Ectodermal cell (in vitro differentiated cells): ENCODE data around the gene ZBTB7B.
A peak's percentile ranks its signal among the peaks of the same experiment; 100 is the strongest.

Source experiments
- H3K27ac ChIP-seq: 2 replicates; pipeline ENCODE4 v1.7.0; 2013; ENCODE audit warnings: mild to moderate bottlenecking, low read depth, low read length; ENCODE audit not compliant: insufficient read depth, poor library complexity, severe bottlenecking
- H3K27me3 ChIP-seq: 2 replicates; pipeline ENCODE4 v1.7.0; 2013; ENCODE audit warnings: mild to moderate bottlenecking, low read length; ENCODE audit not compliant: insufficient read depth, control insufficient read depth, poor library complexity, severe bottlenecking
- H3K36me3 ChIP-seq: one replicate; pipeline ENCODE4 v1.7.0; 2013; ENCODE audit warnings: low read length; ENCODE audit not compliant: control insufficient read depth, insufficient read depth
- H3K4me1 ChIP-seq: one replicate; pipeline ENCODE4 v1.7.0; 2013; ENCODE audit warnings: low read length; ENCODE audit not compliant: control insufficient read depth, insufficient read depth
- H3K4me3 ChIP-seq: 2 replicates; pipeline ENCODE4 v1.7.0; 2013; ENCODE audit warnings: low read depth, low read length, control low read depth; ENCODE audit not compliant: insufficient read depth
- H3K9me3 ChIP-seq: 2 replicates; pipeline ENCODE4 v1.7.0; 2013; ENCODE audit warnings: mild to moderate bottlenecking, low read length, moderate library complexity; ENCODE audit not compliant: control insufficient read depth
- WGBS, 2 experiments: methylation state at CpG; one replicate each; pipeline ENCODE4 v1.1.7; 2013; ENCODE audit warnings: missing lambda C conversion rate in 2 of 2; 5-methylcytosine and 5-hydroxymethylcytosine counted together

The ZBTB7B gene

DNA sequence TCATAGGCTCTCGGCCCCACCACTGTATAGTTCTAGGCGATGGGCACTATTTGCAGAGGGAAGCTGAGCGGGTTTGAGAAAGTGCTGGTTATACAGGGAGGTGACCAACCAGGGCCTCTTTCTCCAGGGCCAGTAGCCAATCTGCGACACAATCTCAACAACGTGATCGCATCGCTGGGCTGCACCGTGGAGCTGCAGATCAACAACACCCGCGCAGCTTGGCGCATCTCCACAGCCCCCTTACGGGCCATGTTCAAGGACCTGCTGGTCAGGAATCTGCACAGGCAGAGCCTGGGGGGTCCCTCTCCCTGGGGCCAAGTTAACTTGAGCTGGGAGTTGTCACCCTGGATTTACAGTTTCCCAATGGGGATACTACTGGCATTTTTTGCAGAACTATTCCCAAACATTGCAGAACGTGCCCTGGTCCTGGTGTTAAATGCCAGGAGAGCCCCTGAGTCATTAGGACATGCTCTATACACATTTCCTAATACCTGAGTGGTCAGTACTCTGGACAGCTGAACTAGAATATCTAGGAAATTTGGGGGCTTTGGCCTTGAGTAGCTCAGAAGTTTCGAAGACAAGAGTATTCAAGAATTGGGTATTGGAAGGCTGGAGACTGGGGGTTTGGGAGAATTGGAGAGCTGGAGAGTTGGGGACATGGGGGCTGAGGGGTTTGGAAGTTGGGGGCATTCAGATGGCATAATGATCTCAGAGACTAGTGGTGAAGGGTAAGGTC lies 37.9 kb downstream of the ZBTB7B start:
- Histone ChIP-seq H3K4me3 (no peak overlapping the region), H3K9me3 (no peaks in the 10 kb centered on the region), H3K27me3 (no peaks in the 10 kb centered on the region), H3K36me3 (no peaks in the 10 kb centered on the region), H3K27ac (no peak overlapping the region), H3K4me1 (peaks cover 9% of the 10 kb centered on the region)
- 94 to 95% methylated on average over 14 of the region's 14 CpGs for WGBS, 2 experiments

DNA sequence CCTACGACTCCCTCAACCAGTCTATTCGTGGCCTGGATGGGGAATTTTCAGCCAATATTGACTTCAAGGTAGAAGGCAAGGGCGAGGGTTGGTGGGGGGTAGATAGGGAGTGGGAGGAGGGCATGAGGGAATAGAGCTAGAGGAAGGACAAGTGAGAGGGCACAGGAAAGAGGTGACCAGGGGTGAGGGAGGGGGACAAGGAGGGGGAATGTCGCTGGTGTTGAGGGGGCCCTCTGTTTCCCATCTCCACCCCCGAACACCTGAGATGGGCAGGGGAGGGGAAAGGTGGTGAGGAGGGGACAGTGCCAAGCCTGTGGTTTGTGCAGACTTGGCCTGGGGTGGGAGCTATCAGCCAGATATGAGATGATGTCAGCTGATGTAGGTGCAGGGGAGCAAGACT lies 40.2 kb downstream of the ZBTB7B start:
- Histone ChIP-seq H3K27ac (no peak overlapping the region), H3K27me3 (no peaks in the 10 kb centered on the region), H3K4me1 (peaks cover 15% of the 10 kb centered on the region), H3K9me3 (no peaks in the 10 kb centered on the region), H3K4me3 (no peak overlapping the region), H3K36me3 (no peaks in the 10 kb centered on the region)
- WGBS, 2 experiments, result 90% methylated on average over 5 of the region's 5 CpGs

- Histone ChIP-seq H3K9me3 (no peaks in the 10 kb centered on the region), H3K27me3 (no peaks in the 10 kb centered on the region), H3K4me3 (no peak overlapping the region), H3K27ac (no peak overlapping the region), H3K4me1 (peaks cover 17% of the 10 kb centered on the region), H3K36me3 (no peaks in the 10 kb centered on the region)
- 81% methylated on average over 12 of the region's 12 CpGs for WGBS, 2 experiments
These were observed 40.7 kb downstream of the ZBTB7B start for GRCh38 chr1:155043301-155043702.

- no peaks in the 10 kb centered on the region for H3K9me3 ChIP-seq
- H3K27ac ChIP-seq, result no peak overlapping the region
- 86 to 90% methylated on average over 3 of the region's 3 CpGs for WGBS, 2 experiments
- peaks cover 20% of the 10 kb centered on the region for H3K4me1 ChIP-seq
- no peaks in the 10 kb centered on the region for H3K27me3 ChIP-seq
- H3K36me3 ChIP-seq, result no peaks in the 10 kb centered on the region
- no peak overlapping the region for H3K4me3 ChIP-seq
These were observed 41.2 kb downstream of the ZBTB7B start for GRCh38 chr1:155043793-155044192.

GRCh38 chr1:155044365-155044764 lies 41.8 kb downstream of the ZBTB7B start:
- 94 to 95% methylated on average over 6 of the region's 6 CpGs for WGBS, 2 experiments
- H3K9me3 ChIP-seq, result no peaks in the 10 kb centered on the region
- no peak overlapping the region for H3K27ac ChIP-seq
- H3K4me3 ChIP-seq, result no peak overlapping the region
- H3K4me1 ChIP-seq, result peaks cover 20% of the 10 kb centered on the region
- no peaks in the 10 kb centered on the region for H3K27me3 ChIP-seq
- no peaks in the 10 kb centered on the region for H3K36me3 ChIP-seq

DNA sequence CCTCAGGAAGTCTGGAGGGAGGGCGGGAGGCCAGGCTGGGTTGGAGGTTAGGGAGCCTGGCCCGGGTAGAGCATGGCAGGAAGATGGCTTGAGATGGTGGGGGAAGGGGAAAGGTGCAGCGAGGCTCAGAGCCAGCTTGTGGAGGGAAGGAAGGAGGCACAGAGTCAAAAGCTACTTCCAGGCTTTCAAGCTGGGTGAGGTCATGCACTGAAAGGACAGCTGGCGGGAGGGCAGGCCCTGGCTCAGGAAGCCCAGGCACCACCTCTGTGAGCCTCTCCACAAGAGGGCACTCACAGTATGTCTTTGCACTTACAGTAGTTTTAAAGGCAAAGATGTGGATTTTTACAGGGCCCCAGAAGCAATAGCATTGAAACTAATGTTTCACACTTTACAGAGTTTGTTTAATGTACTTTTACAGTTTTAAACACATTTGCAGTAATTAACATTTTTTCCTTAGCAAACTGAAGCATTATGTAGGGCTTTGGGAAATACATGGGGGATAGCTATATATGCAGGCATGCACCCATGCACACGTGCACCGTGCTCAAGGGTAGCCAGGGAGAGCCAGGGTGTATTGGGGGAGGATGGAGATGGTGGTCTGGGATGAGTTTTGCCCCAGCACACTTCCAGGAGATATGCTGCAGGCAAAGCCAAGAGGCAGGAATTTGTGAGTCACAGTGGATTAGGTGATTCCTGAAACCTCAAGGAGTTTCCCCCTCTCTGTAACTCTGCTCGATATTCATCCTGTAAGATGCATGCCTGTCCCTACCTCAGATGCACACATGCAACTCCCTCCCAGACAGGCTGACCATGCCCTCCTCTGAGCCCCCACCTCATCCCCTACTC lies 42.4 kb downstream of the ZBTB7B start:
- 54 to 59% methylated on average over 7 of the region's 7 CpGs for WGBS, 2 experiments
- peaks cover 23% of the 10 kb centered on the region for H3K4me1 ChIP-seq
- no peak overlapping the region for H3K27ac ChIP-seq
- H3K4me3 ChIP-seq, result no peak overlapping the region
- no peaks in the 10 kb centered on the region for H3K9me3 ChIP-seq
- no peaks in the 10 kb centered on the region for H3K36me3 ChIP-seq
- no peaks in the 10 kb centered on the region for H3K27me3 ChIP-seq

- H3K9me3 ChIP-seq, result no peaks in the 10 kb centered on the region
- 90% methylated on average over 8 of the region's 8 CpGs for WGBS, 2 experiments
These were observed 46.1 kb downstream of the ZBTB7B start for GRCh38 chr1:155048449-155049334.

GRCh38 chr1:155049651-155050559 lies 47.3 kb downstream of the ZBTB7B start:
- WGBS, 2 experiments, result 35 to 39% methylated on average over 10 of the region's 10 CpGs
- Histone ChIP-seq H3K4me1 (peaks cover 28% of the 10 kb centered on the region), H3K27me3 (peaks cover 22% of the 10 kb centered on the region), H3K36me3 (no peaks in the 10 kb centered on the region), H3K27ac (no peak overlapping the region), H3K9me3 (no peaks in the 10 kb centered on the region), H3K4me3 (peak overlapping the region; percentile 74)

More at GRCh38 chr1:155048449-155049334, 46.1 kb downstream of the ZBTB7B start:
- peaks cover 22% of the 10 kb centered on the region for H3K27me3 ChIP-seq
- H3K36me3 ChIP-seq, result no peaks in the 10 kb centered on the region
- H3K27ac ChIP-seq, result no peak overlapping the region
- H3K4me3 ChIP-seq, result no peak overlapping the region
- peaks cover 34% of the 10 kb centered on the region for H3K4me1 ChIP-seq

GRCh38 chr1:155050560-155051341 lies 48.1 kb downstream of the ZBTB7B start, which contains the start of gene ADAM15:
Gene ADAM15 (plus strand): TSS chr1:155051316. CDS start chr1:155051387, 71 bp downstream.
- Histone ChIP-seq H3K9me3 (no peaks in the 10 kb centered on the region), H3K4me3 (peak within 1 kb of the TSS; percentile 74), H3K27me3 (peaks cover 22% of the 10 kb centered on the region), H3K4me1 (peaks cover 25% of the 10 kb centered on the region), H3K27ac (peak within 1 kb of the TSS; percentile 74), H3K36me3 (no peaks in the 10 kb centered on the region)
- WGBS, 2 experiments, result 0% methylated on average over 99 of the region's 99 CpGs
